ENCODE data around the gene ANG. TPM values are rescaled to one million over a fixed set of nuclear protein-coding genes. Genes with fewer than 3 reads are reported as not detected.

ANG gene
- total and polyA plus RNA-seq, 2 donors (not counting 1 experiment from before 2014, with no cell fraction given): 1.7 to 2.0 TPM

DNA sequence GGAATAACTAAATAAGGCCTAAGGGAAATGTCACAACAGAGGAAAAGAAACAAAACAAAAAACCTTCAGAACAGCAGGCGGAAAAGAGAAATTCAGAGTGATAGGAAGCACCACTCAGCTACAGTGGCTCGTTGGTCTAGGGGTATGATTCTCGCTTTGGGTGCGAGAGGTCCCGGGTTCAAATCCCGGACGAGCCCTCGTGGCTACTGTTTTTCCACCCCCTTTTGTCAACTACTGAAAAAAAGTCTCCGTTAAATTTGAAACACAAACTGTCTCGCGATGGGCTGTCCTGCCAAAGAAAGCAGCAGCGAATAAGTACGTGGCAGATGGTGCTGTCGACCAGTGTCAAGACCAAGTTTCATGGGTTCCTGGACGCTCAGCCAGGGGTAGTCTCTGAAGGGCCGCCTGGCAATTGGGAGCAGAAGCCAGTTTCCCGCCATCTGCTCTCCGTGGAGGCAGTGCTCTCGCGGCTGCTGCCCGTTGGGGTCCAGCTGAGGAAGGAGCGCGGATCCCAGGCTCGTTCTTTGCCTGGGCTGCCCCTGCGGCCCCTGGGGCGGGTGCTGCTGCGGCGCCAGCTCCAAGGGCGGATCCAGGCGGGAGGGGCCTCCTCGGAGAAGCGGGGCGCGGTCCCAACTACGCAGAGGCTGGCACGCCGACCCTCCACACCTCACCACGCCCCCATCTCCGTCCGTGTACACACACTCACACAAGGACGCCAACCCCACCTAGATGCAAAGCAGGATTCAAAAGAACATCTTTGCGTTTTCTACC, 4.5 kb upstream of the ANG start, which contains the start of gene RNASE4:
Gene RNASE4 (plus strand): TSS at position 670 of the 771 bp plus-strand sequence. CDS start 14,812 bp downstream, outside the sequence.
- Mint-ChIP-seq H3K9me3 (ENCODE audit: insufficient read depth) (no peaks in the 10 kb centered on the region), H3K4me3 (no peak within 1 kb of the TSS), H3K4me1 (peaks cover 10% of the 10 kb centered on the region), H3K27ac (no peak within 1 kb of the TSS), H3K27me3 (no peaks in the 10 kb centered on the region)
- Histone ChIP-seq H3K9ac (ENCODE audit: low read length) (peak within 1 kb of the TSS; percentile 87), H3K4me3 (ENCODE audit: control extremely low read depth in 1 of 5, extremely low read depth in 1 of 5, insufficient read depth in 1 of 5, low read depth in 2 of 5, low read length in 4 of 5) (peak within 1 kb of the TSS; percentile 81 to 95 (median 92)), H3K36me3 (replicated peaks in 1 of 2; ENCODE audit: control extremely low read depth in 1 of 2, control insufficient read depth in 1 of 2, extremely low read depth in 1 of 2, insufficient read depth in 2 of 2, low read length in 1 of 2) (no peaks in the 10 kb centered on the region), H3K27me3 (replicated peaks in 1 of 4; ENCODE audit: control extremely low read depth in 1 of 4, control insufficient read depth in 3 of 4, insufficient read depth in 4 of 4, low read length in 3 of 4) (no peaks in the 10 kb centered on the region), H3K4me1 (ENCODE audit: control insufficient read depth in 2 of 2, insufficient read depth in 2 of 2, low read length in 2 of 2) (peaks cover 31 to 48% of the 10 kb centered on the region in 2 donors), H3K79me2 (ENCODE audit: control insufficient read depth, insufficient read depth, low read length) (no peaks in the 10 kb centered on the region), H3K4me2 (replicated peaks; ENCODE audit: low read depth, low read length, poor library complexity, severe bottlenecking) (peak within 1 kb of the TSS; percentile 76), H2AFZ (ENCODE audit: insufficient read depth, low read depth, low read length, poor library complexity, severe bottlenecking) (peak within 1 kb of the TSS; percentile 81), H3K9me3 (ENCODE audit: control extremely low read depth in 1 of 3, control insufficient read depth in 2 of 3, insufficient read depth in 1 of 3, low read length in 2 of 3) (no peaks in the 10 kb centered on the region), H3K27ac (ENCODE audit: low read length in 2 of 2) (peak within 1 kb of the TSS; percentile 92 to 94), H4K20me1 (ENCODE audit: control insufficient read depth, insufficient read depth, low read length, poor library complexity, severe bottlenecking) (no peaks in the 10 kb centered on the region)
- ChIA-PET CTCF (interaction anchor here (0.8 to 20.0 kb wide), 13 partner anchors 12 to 357 kb away, joined by 3 to 445 read pairs (median 6); partner anchors contain the start of gene PARP2), POLR2A (interaction anchor here (1.4 to 5.8 kb wide), 5 partner anchors 16 to 341 kb away, joined by 3 to 42 read pairs (median 20); partner anchors contain the start of gene PARP2)
- TF ChIP-seq, protein P1, sequence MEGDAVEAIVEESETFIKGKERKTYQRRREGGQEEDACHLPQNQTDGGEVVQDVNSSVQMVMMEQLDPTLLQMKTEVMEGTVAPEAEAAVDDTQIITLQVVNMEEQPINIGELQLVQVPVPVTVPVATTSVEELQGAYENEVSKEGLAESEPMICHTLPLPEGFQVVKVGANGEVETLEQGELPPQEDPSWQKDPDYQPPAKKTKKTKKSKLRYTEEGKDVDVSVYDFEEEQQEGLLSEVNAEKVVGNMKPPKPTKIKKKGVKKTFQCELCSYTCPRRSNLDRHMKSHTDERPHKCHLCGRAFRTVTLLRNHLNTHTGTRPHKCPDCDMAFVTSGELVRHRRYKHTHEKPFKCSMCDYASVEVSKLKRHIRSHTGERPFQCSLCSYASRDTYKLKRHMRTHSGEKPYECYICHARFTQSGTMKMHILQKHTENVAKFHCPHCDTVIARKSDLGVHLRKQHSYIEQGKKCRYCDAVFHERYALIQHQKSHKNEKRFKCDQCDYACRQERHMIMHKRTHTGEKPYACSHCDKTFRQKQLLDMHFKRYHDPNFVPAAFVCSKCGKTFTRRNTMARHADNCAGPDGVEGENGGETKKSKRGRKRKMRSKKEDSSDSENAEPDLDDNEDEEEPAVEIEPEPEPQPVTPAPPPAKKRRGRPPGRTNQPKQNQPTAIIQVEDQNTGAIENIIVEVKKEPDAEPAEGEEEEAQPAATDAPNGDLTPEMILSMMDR (IDR thresholded peaks at IDR 0.05): no peak
- no peak for TF ChIP-seq EZH2 (IDR thresholded peaks at IDR 0.05; ENCODE audit: borderline replicate concordance, insufficient read depth, low read depth, low read length, poor library complexity, severe bottlenecking)
- DNase-seq (peak; percentile 91), ATAC-seq (ENCODE audit: low read depth) (peak; percentile 17)
- intact Hi-C loops (cut with micrococcal nuclease): loop anchor here (1.0 to 5.0 kb wide), 5 partner anchors 7 to 288 kb away; partner anchors contain the start of gene APEX1
- WGBS (ENCODE audit: insufficient coverage): under 1% methylated on average over 41 of the region's 42 CpGs

All from B cell (primary cell).